Thoracic aorta (tissue), 2 donors: ENCODE data around the gene SHROOM2. TPM values are rescaled to one million over a fixed set of nuclear protein-coding genes. Genes with fewer than 3 reads are reported as not detected.

Experiments used
- ATAC-seq: fragments of 150-250 bp; one replicate; pipeline ENCODE4 v1.8.0; 2017; ENCODE audit warnings: low read depth; ENCODE audit not compliant: insufficient number of reproducible peaks, low FRiP score
- DNase-seq: peaks from one replicate; pipeline ENCODE4 v3.0.0-alpha.2; 2020; ENCODE audit warnings: low spot score
- H3K27ac ChIP-seq, 2 donors: fragments of 200-600 bp; sonication (generic); 1 replicate in 1 of 2; 2 replicates in 1 of 2; pipeline ENCODE4 v1.5.1; 2016; ENCODE audit warnings: mild to moderate bottlenecking in 2 of 2, moderate library complexity in 2 of 2
- H3K27me3 ChIP-seq: fragments of 200-600 bp; sonication (generic); replicated peaks from 2 replicates; pipeline ENCODE4 v1.6.0; 2016; ENCODE audit warnings: mild to moderate bottlenecking; ENCODE audit not compliant: insufficient read depth
- H3K36me3 ChIP-seq: fragments of 200-600 bp; sonication (generic); one replicate; pipeline ENCODE4 v1.5.1; 2016
- H3K4me1 ChIP-seq, 2 donors: fragments of 200-600 bp; sonication (generic); 1 replicate in 1 of 2; 2 replicates in 1 of 2; pipeline versions ENCODE4 v1.5.1 to v1.6.0; 2016; ENCODE audit warnings: low read depth in 2 of 2, mild to moderate bottlenecking in 1 of 2; ENCODE audit not compliant: control insufficient read depth in 1 of 2
- H3K4me3 ChIP-seq: fragments of 200-600 bp; sonication (generic); 2 replicates; pipeline ENCODE4 v1.5.1; 2016; ENCODE audit warnings: mild to moderate bottlenecking
- H3K9me3 ChIP-seq: fragments of 200-600 bp; sonication (generic); 2 replicates; pipeline ENCODE4 v1.5.1; 2016
- CTCF ChIP-seq: fragments of 200-600 bp; sonication (generic); IDR thresholded peaks from one replicate; pipeline ENCODE4 v1.5.1; 2019; ENCODE audit warnings: antibody characterized with exemption
- total RNA-seq, 2 donors: library from RNA; depleted of rRNA; stranded (reverse); fragments of >200 nt; gene quantifications; one replicate each; pipeline versions ENCODE4 v1.1.0 to v1.2.3, GENCODE V29; 2016

Gene SHROOM2
- total RNA-seq, 2 donors from 2014 or later, result 2.0 TPM

DNA sequence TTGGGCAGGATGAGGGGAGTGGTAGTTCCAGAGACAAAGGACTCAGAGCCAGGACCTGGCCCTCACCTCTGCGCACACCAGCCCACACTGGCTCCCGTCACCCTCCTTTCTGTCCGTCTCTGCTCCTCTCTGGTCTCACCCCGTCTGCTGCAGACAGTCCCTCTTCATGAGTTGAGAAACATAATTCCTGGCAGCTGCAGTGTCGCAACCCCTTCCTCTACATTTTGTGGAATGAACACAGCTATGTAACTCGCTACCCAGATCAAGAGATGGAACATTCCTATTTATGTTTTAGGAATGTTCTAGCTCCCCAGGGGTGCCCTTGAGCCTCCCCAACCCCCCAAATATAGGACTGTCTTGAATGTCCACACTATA, 59.3 kb downstream of the SHROOM2 start:
- H3K27me3 ChIP-seq, result no peaks in the 10 kb centered on the region
- H3K27ac ChIP-seq, result no peak overlapping the region
- no peaks in the 10 kb centered on the region for H3K4me1 ChIP-seq
- ATAC-seq (no peak), DNase-seq (no peak)
- no peaks in the 10 kb centered on the region for H3K9me3 ChIP-seq
- no peaks in the 10 kb centered on the region for H3K36me3 ChIP-seq
- no peak for TF ChIP-seq CTCF
- H3K4me3 ChIP-seq, result no peak overlapping the region

DNA sequence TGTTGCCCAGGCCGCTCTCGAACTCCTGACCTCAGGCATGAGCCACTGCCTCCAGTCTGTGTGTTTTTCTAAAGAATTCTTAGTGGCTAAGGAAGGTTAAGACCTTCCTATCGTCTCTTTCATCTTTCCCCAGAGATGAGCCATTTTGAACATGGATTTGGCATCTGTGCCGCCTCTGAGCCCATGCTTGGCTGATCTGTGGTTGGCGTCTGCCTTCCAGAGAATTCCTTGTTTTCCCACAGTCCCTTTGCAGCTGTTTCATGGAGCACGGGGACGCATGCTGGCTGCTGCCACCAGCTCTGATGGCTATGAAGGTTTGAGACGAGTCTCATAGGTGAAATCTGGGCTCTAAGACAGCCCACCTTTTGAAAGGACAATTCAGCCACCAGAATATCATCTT, 60.4 kb downstream of the SHROOM2 start:
- no peak for DNase-seq

GRCh38 chrX:9847071-9847470, 60.8 kb downstream of the SHROOM2 start:
- H3K9me3 ChIP-seq, result no peaks in the 10 kb centered on the region
- no peak overlapping the region for H3K4me3 ChIP-seq
- TF ChIP-seq CTCF, result no peak
- H3K4me1 ChIP-seq, result no peaks in the 10 kb centered on the region
- ATAC-seq (no peak), DNase-seq (no peak)
- no peaks in the 10 kb centered on the region for H3K36me3 ChIP-seq
- no peak overlapping the region for H3K27ac ChIP-seq
- H3K27me3 ChIP-seq, result no peaks in the 10 kb centered on the region

More for the DNA sequence above, 60.4 kb downstream of the SHROOM2 start:
- Histone ChIP-seq H3K4me1 (no peaks in the 10 kb centered on the region), H3K36me3 (no peaks in the 10 kb centered on the region), H3K4me3 (no peak overlapping the region), H3K27ac (no peak overlapping the region), H3K9me3 (no peaks in the 10 kb centered on the region), H3K27me3 (no peaks in the 10 kb centered on the region)
- no peak for TF ChIP-seq CTCF
- no peak for ATAC-seq

DNA sequence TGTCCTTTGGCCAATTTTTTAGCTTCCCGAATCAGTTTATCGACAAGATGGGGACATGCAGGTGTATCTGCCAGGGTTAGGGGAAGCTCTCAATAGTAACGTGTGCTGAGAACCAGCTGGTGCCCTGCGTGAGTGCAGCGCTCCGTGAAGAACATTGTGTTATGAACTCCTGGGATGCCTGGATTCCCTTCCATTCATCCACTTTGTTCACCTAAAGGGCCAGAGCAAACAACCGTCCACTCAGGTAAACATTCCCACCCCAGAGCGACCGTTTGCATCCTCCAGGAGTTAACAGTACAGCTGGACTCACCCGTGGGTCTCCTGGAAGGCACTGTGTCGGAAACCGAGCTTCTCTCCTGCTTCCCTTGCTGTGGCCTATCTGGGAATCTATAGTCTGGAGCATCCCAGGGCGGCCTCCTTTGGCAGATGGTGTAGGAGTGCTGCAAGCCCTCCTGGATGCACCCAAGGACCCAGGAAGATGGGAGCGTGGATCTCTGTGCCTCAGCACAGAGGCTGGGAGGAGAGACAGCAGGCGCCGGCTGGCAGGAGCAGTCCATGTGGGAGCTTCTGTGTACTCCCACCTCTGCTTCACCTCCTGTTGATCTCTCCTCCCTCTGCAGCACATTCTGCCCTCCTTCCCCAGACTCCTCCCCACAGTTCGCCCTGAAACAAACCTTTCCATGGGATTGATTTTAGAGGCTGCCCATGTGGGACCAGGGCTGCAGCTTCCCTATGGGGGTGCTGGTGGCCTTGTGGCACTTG, 62.7 kb downstream of the SHROOM2 start:
- no peak for TF ChIP-seq CTCF
- no peaks in the 10 kb centered on the region for H3K27me3 ChIP-seq
- ATAC-seq (no peak), DNase-seq (no peak)
- H3K4me1 ChIP-seq, result no peaks in the 10 kb centered on the region
- H3K27ac ChIP-seq, result no peak overlapping the region
- H3K4me3 ChIP-seq, result no peak overlapping the region
- no peaks in the 10 kb centered on the region for H3K36me3 ChIP-seq
- H3K9me3 ChIP-seq, result no peaks in the 10 kb centered on the region

DNA sequence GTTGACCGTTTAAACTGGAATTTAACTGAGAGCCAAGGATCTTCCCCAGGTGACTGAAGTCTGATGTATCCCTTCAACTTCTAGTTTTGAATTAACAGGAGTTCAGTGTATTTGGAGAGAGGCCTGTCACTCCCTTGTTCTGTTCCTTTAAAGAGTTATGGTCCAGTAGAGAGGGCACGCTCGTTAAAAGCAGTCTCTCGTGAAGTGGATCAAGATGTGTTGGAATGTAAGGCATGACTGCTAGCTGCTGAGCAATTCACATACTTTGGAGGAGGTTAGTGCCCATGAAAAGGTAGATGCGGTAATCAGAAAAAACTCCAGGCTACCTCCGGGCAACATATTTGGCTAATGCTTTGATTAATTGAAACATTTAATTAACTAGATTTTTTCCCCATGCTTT, 65.7 kb downstream of the SHROOM2 start:
- Histone ChIP-seq H3K9me3 (no peaks in the 10 kb centered on the region), H3K36me3 (no peaks in the 10 kb centered on the region), H3K4me3 (no peak overlapping the region), H3K4me1 (no peaks in the 10 kb centered on the region), H3K27me3 (no peaks in the 10 kb centered on the region), H3K27ac (no peak overlapping the region)
- TF ChIP-seq CTCF, result no peak
- ATAC-seq (no peak), DNase-seq (no peak)
